GM19372 (cell line): ENCODE results near the gene ITPRIPL1.

Experiments used
- ATAC-seq: cut with Tn5 transposase; IDR thresholded peaks from one replicate; pipeline ENCODE4 v1.9.1; 2021; ENCODE audit warnings: mild to moderate bottlenecking, low read depth, moderate library complexity; ENCODE audit not compliant: unreplicated experiment

Gene ITPRIPL1

GRCh38 chr2:96353606-96354101, 28.5 kb downstream of the ITPRIPL1 start:
- ATAC-seq = no peak

- ATAC-seq = no peak
Measured at GRCh38 chr2:96354492-96354891, 29.4 kb downstream of the ITPRIPL1 start.

- ATAC-seq = no peak
Measured at GRCh38 chr2:96356889-96357288, 31.8 kb downstream of the ITPRIPL1 start.

GRCh38 chr2:96359310-96359709, 34.2 kb downstream of the ITPRIPL1 start:
- ATAC-seq = no peak

GRCh38 chr2:96359866-96360265, 34.7 kb downstream of the ITPRIPL1 start:
- ATAC-seq = no peak

GRCh38 chr2:96361751-96362150, 36.6 kb downstream of the ITPRIPL1 start:
- no peak for ATAC-seq

- ATAC-seq = no peak
Measured at GRCh38 chr2:96369186-96369585, 44.1 kb downstream of the ITPRIPL1 start.

GRCh38 chr2:96374211-96374951, 49.3 kb downstream of the ITPRIPL1 start:
- ATAC-seq = no peak
